Measurements from ENCODE around the gene ST3GAL4.
"Not testable (repeated sequence)": the region's sequence is repeated elsewhere in the genome, so short reads cannot be mapped to it uniquely, and the experiment has no call there.

The ST3GAL4 gene

DNA sequence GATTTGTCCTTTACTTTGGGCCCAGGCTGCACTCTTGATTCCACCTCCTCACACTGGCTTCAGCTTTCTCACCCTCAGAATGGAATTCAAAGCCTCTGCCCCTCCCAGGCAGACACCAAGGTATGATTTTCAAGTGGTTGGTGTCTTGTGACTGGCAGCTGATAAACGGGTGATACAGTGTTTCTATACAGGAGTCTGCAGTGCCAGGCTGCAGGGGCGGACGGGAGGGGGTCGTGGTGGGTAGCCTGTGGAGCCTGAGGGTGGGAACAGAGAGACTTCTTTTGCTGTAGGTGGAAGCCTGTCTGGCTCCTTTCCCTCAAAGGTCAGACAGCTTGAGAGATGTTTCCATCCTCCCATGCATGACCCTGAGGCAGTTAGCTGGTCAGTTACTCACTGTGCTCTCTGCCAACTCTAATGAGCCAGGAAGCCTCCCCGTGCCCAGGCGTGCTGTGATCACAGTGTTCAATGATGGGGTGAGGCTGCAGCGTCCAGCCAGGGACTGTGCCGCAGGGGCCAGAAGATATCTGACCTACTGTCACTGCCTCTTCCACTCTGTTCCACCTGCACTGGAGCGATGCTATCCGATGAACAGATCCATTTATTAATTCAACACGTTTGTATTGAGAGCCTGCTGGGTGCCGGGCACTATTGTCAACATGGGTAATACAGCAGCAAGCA lies 18.0 kb downstream of the ST3GAL4 start:
- DNase-seq; H3K27ac ChIP-seq (ENCODE audit: insufficient read depth, low read length, poor library complexity, severe bottlenecking); H3K27me3 ChIP-seq (replicated peaks; ENCODE audit: control insufficient read depth, insufficient read depth, low read length, poor library complexity, severe bottlenecking); H3K4me3 ChIP-seq (ENCODE audit: insufficient read depth, low read depth, low read length, poor library complexity, severe bottlenecking); H3K36me3 ChIP-seq (ENCODE audit: control insufficient read depth, insufficient read depth, low read length); H3K9me3 ChIP-seq (ENCODE audit: control insufficient read depth, low read length); H3K4me1 ChIP-seq (ENCODE audit: control insufficient read depth, insufficient read depth, low read length, poor library complexity, severe bottlenecking): not testable (repeated sequence)

DNA sequence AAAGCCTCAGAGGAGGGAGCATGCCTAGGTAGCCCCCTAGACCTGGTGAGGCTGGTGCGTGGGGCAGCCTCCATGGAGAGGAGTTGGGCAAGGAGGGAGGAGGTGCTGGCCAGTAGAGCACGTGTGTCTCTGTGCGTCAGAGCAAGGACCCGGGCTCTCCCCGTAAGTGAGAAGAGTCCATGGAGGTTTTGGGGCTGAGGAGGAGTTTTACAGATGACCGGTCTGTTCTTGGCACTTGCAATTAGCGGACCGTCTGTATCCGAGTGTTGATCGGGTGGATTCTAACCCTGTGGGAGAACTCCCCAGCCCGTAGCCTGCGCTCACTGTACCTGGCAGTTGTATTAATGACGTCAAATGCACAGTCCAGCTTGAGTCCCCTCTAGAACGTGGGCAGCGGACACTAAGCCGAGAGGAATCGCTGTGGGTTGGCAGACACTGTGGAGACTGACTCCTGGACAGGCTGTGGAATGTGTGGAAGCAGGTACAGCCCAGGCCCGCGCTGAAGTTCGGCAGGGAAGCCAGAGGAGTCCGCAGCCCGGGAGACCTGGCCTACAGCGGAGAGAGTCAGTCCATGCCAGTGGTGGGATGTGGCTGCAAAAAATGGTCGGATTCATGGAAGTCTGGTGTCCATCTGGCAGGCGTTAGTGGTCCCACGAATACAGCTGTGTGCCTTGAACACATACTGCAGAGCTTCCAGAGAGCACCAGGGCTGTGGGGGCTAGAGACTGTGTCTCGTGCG lies 19.2 kb downstream of the ST3GAL4 start:
- H3K27me3 ChIP-seq (replicated peaks; ENCODE audit: control insufficient read depth, insufficient read depth, low read length, poor library complexity, severe bottlenecking); H3K4me3 ChIP-seq (ENCODE audit: insufficient read depth, low read depth, low read length, poor library complexity, severe bottlenecking); DNase-seq; H3K27ac ChIP-seq (ENCODE audit: insufficient read depth, low read length, poor library complexity, severe bottlenecking); H3K36me3 ChIP-seq (ENCODE audit: control insufficient read depth, insufficient read depth, low read length); H3K9me3 ChIP-seq (ENCODE audit: control insufficient read depth, low read length); H3K4me1 ChIP-seq (ENCODE audit: control insufficient read depth, insufficient read depth, low read length, poor library complexity, severe bottlenecking): not testable (repeated sequence)

DNA sequence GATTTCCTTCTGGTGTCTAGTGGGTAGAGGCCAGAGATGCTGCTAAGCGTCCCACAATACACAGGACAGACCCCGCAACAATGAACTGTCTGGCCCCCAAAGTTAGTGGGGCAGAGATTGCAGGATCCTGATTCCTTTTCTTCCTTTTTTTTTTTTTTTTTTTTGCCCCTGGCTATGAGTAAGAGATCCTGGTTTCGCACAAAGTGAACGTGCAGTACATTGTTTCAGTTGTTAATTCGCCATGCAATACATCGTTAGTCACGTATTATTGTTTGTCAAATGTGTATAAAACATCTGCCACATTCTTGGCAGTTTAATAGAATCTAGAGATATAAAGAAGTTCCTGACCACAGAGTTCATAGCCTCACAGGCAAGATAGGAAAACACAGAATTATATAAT lies 20.2 kb downstream of the ST3GAL4 start:
- no peak for DNase-seq
- no peaks in the 10 kb centered on the region for H3K4me1 ChIP-seq (ENCODE audit: control insufficient read depth, insufficient read depth, low read length, poor library complexity, severe bottlenecking)
- H3K27me3 ChIP-seq (replicated peaks; ENCODE audit: control insufficient read depth, insufficient read depth, low read length, poor library complexity, severe bottlenecking) = no peaks in the 10 kb centered on the region
- no peaks in the 10 kb centered on the region for H3K36me3 ChIP-seq (ENCODE audit: control insufficient read depth, insufficient read depth, low read length)
- H3K4me3 ChIP-seq (ENCODE audit: insufficient read depth, low read depth, low read length, poor library complexity, severe bottlenecking) = no peak overlapping the region
- H3K9me3 ChIP-seq (ENCODE audit: control insufficient read depth, low read length) = no peaks in the 10 kb centered on the region
- no peak overlapping the region for H3K27ac ChIP-seq (ENCODE audit: insufficient read depth, low read length, poor library complexity, severe bottlenecking)

DNA sequence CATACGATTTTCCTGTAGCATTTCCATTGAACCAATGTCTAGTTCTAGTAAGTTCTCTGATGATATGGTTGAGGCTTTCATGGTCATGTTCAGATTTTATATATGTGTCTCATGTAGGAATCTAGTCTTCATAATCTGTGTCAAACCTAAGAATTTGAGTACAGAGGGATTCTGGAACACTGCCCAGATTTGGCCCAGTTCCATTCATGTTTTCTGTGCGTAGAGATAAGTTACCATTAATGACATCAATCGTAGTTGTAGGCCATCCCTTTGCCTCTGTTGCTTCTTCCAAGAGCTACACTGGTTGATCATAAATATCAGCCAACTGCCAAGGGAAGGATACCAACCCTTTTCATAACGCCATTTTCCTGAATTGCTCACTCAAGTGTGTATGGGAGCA lies 23.3 kb downstream of the ST3GAL4 start:
- DNase-seq = no peak
- H3K4me3 ChIP-seq (ENCODE audit: insufficient read depth, low read depth, low read length, poor library complexity, severe bottlenecking) = no peak overlapping the region
- H3K27ac ChIP-seq (ENCODE audit: insufficient read depth, low read length, poor library complexity, severe bottlenecking) = no peak overlapping the region
- no peaks in the 10 kb centered on the region for H3K36me3 ChIP-seq (ENCODE audit: control insufficient read depth, insufficient read depth, low read length)
- no peaks in the 10 kb centered on the region for H3K27me3 ChIP-seq (replicated peaks; ENCODE audit: control insufficient read depth, insufficient read depth, low read length, poor library complexity, severe bottlenecking)
- no peaks in the 10 kb centered on the region for H3K4me1 ChIP-seq (ENCODE audit: control insufficient read depth, insufficient read depth, low read length, poor library complexity, severe bottlenecking)
- no peaks in the 10 kb centered on the region for H3K9me3 ChIP-seq (ENCODE audit: control insufficient read depth, low read length)

DNA sequence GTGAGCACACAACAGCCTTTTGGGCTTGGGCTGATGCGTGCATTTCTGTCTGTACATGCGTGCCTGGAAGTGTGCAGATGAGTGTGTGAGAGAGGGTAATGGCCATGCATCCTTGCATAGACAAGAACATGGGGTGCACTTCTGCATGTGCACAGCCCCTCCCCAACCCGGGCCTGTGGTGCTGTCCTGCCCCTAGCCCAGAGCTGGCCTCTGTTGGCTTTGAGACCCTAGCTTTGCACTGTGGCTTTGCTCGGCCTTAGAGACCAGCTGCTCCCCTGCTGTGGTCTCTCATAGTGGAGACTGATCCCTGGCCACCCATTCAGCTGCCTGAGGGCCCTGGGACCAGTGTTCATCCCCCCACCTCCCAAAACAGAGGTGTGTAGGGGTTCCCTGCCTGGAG lies 25.4 kb downstream of the ST3GAL4 start:
- no peak overlapping the region for H3K27ac ChIP-seq (ENCODE audit: insufficient read depth, low read length, poor library complexity, severe bottlenecking)

DNA sequence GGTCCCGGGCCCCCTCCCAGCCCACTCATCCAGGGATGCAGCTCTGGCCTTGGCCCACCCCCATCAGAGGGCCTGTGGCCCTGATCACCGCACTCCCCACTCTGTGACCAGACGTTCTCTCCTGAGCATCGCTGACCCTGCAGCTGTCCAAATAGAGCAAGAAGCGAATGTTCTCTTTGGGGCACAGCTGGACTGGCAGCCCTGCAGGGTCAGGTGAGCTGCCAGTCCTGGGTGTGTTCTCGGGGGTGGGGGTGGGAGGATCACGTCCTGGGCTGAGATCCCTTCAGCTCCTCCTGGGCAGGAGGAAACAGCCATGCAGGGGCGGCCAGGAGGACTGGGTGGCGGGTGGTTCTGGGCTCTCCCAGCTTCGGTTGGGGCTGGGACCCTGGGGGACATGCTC lies 26.5 kb downstream of the ST3GAL4 start:
- DNase-seq; H3K9me3 ChIP-seq (ENCODE audit: control insufficient read depth, low read length); H3K27me3 ChIP-seq (replicated peaks; ENCODE audit: control insufficient read depth, insufficient read depth, low read length, poor library complexity, severe bottlenecking); H3K36me3 ChIP-seq (ENCODE audit: control insufficient read depth, insufficient read depth, low read length); H3K4me1 ChIP-seq (ENCODE audit: control insufficient read depth, insufficient read depth, low read length, poor library complexity, severe bottlenecking); H3K27ac ChIP-seq (ENCODE audit: insufficient read depth, low read length, poor library complexity, severe bottlenecking); H3K4me3 ChIP-seq (ENCODE audit: insufficient read depth, low read depth, low read length, poor library complexity, severe bottlenecking): not testable (repeated sequence)

More for the DNA sequence above, 25.4 kb downstream of the ST3GAL4 start:
- Histone ChIP-seq H3K36me3 (ENCODE audit: control insufficient read depth, insufficient read depth, low read length) (no peaks in the 10 kb centered on the region), H3K4me1 (ENCODE audit: control insufficient read depth, insufficient read depth, low read length, poor library complexity, severe bottlenecking) (no peaks in the 10 kb centered on the region), H3K27me3 (replicated peaks; ENCODE audit: control insufficient read depth, insufficient read depth, low read length, poor library complexity, severe bottlenecking) (no peaks in the 10 kb centered on the region), H3K4me3 (ENCODE audit: insufficient read depth, low read depth, low read length, poor library complexity, severe bottlenecking) (no peak overlapping the region), H3K9me3 (ENCODE audit: control insufficient read depth, low read length) (no peaks in the 10 kb centered on the region)
- DNase-seq = no peak

DNA sequence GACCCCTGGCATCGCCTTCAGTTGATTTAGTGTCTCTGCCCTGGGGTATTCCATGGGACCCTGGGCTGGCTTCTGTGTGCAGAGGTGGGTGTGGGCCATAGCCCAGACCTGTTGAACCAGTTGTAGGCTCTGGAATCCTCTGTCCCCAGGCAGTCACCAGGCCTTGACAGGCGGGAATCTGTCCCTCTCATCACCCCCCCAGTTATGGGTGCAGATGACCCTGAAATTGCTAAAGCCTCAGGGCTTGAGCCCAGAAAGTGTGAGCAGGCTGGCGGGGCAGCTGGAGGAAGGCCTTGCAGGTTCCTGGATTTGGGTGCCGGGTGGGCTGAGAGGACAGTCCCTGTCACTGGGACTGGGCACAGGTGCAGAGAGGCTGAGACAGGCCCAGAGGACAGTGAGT lies 27.2 kb downstream of the ST3GAL4 start:
- H3K4me1 ChIP-seq (ENCODE audit: control insufficient read depth, insufficient read depth, low read length, poor library complexity, severe bottlenecking); H3K27me3 ChIP-seq (replicated peaks; ENCODE audit: control insufficient read depth, insufficient read depth, low read length, poor library complexity, severe bottlenecking): not testable (repeated sequence)

DNA sequence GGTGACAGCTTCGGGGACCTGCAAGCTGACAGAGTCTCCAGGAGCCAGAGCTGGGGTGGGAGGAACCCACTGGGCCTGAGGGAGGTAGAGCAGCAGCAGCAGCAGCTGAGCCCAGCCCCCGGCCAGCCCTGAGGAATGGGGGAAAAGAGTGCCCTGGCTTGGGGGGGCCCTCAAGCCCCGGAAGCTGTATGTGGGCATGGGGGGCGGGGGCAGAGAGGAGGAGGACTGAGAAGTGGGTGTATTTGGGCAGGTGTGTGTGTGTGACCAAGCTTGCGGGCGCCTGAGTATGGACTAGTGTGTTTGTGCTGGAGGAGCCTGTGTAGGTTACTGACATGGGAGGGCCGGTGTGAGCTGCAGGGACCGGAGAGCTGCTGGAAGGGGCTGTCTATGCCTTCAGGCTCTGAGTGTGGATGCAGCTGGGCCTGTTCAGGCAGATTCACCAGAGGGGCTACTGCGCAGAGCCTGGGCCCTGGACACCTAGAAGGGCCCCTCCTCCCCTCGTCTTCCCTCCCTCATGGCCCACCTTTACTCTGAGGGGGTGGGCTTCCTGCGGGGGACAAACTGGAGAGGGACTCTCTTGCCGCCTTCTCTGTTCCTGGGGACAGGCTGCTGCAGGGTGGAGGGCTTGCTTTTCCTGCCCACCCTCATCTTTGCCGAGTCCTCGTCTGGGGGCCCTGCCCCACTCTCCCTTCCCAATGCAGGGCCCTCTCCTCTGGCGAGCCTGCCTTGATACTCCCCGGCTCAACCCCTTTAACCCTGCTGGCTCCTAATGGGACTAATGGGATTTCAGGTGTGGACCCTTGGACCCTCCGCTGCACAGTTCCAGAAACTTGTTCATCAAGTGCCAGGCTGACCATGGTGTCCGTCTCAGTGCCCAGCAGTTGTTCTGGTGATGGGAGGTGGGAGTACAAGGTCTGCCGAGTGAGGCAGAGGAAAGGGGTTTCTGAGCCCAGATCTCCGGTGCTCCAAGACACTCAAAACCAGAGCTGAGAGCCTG lies 28.2 kb downstream of the ST3GAL4 start:
- H3K36me3 ChIP-seq (ENCODE audit: control insufficient read depth, insufficient read depth, low read length) = no peaks in the 10 kb centered on the region
- H3K4me1 ChIP-seq (ENCODE audit: control insufficient read depth, insufficient read depth, low read length, poor library complexity, severe bottlenecking) = no peaks in the 10 kb centered on the region
- no peaks in the 10 kb centered on the region for H3K9me3 ChIP-seq (ENCODE audit: control insufficient read depth, low read length)
- DNase-seq = no peak
- no peak overlapping the region for H3K27ac ChIP-seq (ENCODE audit: insufficient read depth, low read length, poor library complexity, severe bottlenecking)
- H3K4me3 ChIP-seq (ENCODE audit: insufficient read depth, low read depth, low read length, poor library complexity, severe bottlenecking) = no peak overlapping the region
- H3K27me3 ChIP-seq (replicated peaks; ENCODE audit: control insufficient read depth, insufficient read depth, low read length, poor library complexity, severe bottlenecking) = no peaks in the 10 kb centered on the region

More for the DNA sequence above, 27.2 kb downstream of the ST3GAL4 start:
- DNase-seq; H3K36me3 ChIP-seq (ENCODE audit: control insufficient read depth, insufficient read depth, low read length); H3K4me3 ChIP-seq (ENCODE audit: insufficient read depth, low read depth, low read length, poor library complexity, severe bottlenecking); H3K27ac ChIP-seq (ENCODE audit: insufficient read depth, low read length, poor library complexity, severe bottlenecking); H3K9me3 ChIP-seq (ENCODE audit: control insufficient read depth, low read length): not testable (repeated sequence)

DNA sequence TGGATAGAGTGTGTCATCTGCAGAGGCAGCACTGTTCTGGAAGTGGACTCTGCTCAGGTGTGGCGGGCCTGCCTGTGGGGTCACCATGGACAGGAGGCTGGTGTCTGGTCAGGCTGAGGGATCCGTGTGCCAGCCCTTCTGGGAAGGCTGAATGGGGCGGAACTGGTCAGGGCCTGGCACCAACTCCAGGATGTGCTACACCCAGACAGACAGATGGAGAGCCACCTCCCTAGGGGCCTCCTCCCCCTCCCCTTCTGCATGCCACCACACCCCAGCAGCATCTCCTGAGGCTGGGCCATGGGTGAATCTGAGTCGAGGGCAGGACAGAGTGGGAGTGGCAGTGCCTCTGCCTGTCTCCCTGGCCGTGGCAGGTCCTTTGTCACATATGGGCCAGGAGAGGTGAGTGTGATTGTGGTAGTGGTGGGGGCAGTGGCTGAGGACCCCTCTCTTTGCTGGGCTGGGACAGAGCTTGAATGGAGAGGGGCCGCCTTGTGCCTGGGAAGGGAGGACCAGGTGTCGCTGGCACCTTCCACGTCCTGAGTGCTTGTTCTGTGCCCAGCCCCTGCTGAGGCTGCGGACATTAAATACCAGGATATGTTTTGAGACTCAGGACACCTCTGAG lies 29.1 kb downstream of the ST3GAL4 start:
- H3K9me3 ChIP-seq (ENCODE audit: control insufficient read depth, low read length) = no peaks in the 10 kb centered on the region
- no peak overlapping the region for H3K4me3 ChIP-seq (ENCODE audit: insufficient read depth, low read depth, low read length, poor library complexity, severe bottlenecking)
- H3K27me3 ChIP-seq (replicated peaks; ENCODE audit: control insufficient read depth, insufficient read depth, low read length, poor library complexity, severe bottlenecking) = no peaks in the 10 kb centered on the region
- H3K27ac ChIP-seq (ENCODE audit: insufficient read depth, low read length, poor library complexity, severe bottlenecking) = no peak overlapping the region
- no peaks in the 10 kb centered on the region for H3K4me1 ChIP-seq (ENCODE audit: control insufficient read depth, insufficient read depth, low read length, poor library complexity, severe bottlenecking)
- H3K36me3 ChIP-seq (ENCODE audit: control insufficient read depth, insufficient read depth, low read length) = no peaks in the 10 kb centered on the region
- no peak for DNase-seq
